HG03108 (cell line): ENCODE measurements around the gene NPAS3.

Source experiments
- ATAC-seq: cut with Tn5 transposase; IDR thresholded peaks from one replicate; pipeline ENCODE4 v1.9.1; 2021; ENCODE audit warnings: moderate library complexity; ENCODE audit not compliant: unreplicated experiment

Gene NPAS3

DNA sequence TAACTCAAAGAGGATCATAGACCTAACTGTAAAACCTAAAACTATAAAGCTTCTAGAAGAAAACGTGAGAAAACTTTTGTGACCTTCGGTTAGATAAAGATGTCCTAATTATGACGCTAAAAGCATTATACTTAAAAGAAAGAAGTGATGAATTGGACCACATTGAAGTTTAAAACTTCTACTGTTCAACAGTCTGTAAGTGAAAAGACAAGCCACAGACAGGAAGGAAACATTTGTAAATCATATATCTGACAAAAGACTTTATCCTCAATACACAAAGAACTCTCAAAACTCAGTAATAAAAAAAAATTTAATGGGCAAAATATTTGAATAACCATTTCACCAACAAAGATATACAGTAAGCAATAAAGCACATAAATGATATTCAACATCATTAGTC is 667.9 kb downstream of the NPAS3 start:
- ATAC-seq = no peak

DNA sequence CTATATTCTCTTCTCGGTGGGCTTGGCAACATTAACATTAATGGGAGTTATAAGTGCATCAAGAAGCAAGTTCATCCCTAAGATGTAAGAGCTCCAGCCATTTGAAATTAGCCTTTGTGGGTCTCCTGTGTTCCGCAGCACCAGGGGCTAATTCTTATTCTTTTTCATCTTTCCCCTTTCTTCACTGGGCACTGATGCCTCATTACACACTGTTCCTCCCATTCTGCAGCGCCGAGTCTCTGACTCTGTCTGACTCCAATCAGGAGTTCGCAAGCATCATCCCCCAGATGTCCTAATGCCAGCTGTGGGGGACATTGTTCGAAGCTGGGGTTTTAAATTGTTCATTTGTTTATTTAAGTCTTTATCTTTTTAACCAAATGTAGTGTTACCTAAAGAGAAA is 670.9 kb downstream of the NPAS3 start:
- no peak for ATAC-seq

DNA sequence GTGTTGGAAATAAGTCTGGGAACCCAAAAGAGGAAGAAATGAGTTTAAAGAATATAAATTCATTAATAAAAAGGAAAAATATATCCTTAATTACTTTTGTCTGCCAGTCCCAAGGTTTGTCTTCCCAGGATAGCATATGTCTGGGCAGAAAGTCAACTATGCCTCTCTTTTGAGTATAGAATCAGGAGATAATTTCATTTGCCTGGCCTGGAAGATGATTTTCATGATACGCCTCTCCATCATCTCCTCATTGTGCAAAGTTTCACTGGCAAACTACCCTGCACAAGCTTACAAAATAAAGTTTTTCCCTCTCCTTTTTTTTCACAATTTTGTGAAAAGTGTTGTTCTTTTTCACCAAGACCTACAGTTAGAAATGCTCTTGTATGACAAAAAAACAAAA is 671.4 kb downstream of the NPAS3 start:
- no peak for ATAC-seq

DNA sequence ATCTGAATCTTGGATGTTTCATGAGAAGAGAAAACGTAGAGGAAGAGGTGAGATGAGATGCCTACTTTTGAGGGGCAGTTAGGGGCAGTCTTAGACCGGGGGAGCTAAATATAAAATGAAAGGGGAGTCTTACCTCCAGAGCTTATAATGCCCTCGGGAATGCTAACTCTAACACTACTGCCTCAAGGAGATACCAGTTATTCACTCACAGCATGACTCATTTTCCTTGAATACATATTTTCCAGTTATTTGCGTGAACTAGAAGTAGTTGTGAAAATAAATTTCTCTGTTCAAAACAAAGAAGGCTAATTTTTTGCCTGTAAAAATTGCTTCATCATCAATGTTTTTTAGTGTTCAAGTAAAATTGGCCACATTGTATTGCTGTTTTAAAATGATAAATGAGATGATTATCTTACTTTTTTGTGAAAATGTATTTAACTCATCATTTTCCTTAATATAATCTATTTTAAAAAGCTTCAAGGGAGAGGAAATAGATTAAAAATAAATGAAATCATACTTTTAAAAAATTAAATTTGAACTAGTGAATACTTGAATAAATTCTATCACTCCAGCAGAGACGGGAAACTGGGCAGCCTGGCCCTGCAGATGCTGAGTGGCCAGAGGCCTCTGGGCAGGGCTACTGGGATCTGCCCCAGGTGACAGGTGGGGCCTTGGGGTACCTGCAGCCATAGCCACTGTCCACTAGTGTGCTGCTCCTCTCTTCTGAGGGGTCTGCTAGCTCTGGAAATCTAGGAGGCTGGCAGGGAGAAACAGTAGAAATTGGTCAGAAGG is 672.9 kb downstream of the NPAS3 start:
- no peak for ATAC-seq

DNA sequence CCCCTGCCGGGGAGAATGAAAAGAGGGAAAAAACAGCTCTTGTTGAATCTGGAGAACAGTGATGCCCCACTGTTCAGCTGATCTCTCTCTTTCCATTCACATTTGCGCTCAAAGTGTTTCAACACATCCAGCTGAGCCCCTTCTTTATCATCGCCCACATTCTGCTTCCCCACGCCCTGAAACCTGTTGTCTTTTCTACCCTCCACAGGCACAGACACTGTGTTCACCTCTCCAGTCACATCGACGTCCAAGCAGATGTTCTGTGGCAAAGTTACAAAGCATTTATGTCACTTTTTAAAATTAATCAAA is 673.5 kb downstream of the NPAS3 start:
- ATAC-seq = no peak

DNA sequence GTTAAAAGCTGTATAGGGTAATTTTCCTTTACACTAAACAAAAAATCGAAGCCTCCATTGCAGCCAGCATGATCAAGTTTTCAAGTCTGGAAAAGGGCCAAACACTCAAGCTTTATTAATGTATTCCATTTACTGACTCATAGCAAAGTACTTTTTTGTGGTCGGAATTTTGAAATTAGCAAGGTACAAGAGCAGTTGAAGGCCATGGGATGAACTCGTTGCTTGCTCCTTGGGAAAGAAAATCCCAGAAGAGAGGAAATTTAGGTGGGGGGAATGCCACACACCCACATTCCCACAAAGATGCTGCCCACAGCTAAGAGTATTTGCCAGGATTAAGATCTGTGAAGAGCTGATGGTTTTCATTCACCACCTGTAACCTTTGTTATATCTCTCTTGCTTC is 678.5 kb downstream of the NPAS3 start:
- ATAC-seq = no peak

DNA sequence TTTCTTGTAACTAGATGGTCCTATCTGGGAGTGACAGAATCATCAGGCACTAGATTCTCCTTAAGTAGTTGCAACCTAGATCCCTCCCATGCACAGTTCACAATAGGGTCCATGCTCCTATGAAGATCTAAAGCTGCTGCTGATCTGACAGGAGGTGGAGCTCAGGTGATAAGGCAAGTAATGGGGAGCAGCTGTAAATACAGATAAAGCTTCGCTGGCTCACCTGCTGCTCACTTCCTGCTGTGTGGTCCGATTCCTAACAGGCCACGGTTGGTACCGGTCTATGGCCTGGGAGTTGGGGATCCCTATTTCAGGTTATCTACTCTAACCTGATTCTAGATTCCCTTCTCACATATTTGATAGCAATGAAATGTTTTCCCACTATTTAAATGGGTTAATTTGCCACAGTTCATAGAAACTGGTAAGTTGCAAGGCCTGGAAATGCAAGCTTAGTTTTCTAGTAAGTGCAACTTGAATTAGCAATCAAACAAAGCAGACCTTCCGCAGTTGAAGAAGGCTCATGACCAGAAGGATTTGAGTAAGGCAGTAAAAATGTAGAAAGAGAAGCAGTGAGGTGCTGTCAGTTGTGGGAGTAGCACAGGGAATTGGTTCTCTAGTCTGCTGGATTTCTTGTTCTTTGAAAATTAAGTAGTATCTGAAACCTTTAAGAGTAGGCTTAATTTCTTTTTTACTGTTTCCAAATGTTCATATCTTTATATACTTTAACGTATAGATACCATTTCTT is 679.9 kb downstream of the NPAS3 start:
- ATAC-seq = no peak

DNA sequence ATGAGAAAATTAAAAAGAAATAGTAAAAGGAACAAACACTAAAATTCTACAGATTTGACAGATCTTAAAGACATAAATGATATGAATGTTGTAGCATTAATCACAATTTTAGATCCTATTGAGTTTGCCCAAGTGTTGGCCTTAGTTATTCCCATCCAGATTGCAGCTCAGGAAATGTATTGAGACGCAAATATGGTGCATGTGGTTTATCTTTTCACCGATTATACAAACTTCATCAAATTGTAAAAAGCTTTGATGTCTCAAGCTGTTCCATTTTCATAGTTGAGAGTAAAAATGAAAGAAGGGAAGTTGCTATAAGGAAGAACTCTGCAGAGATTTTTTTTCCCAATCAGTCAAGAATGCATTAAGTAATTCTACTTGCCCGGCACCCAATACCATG is 683.8 kb downstream of the NPAS3 start:
- no peak for ATAC-seq

DNA sequence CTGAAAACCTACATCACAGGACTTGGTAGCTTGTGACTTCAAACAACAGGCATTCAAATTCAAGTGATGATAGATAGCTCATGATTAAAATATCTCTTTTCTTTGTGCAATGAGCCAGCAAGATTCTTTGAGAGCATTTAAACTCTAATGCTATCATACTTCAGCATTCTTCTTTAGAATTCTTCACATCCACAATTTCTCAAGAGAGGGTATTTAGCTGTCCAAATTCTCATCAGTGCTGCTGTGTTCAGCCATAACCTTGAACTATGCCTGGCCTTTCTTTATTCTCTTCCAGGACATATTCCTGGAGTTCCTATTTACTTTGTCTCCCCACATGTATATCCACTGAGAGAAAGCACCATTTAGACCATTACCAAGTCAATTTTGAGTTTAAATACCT is 691.1 kb downstream of the NPAS3 start:
- ATAC-seq = no peak

DNA sequence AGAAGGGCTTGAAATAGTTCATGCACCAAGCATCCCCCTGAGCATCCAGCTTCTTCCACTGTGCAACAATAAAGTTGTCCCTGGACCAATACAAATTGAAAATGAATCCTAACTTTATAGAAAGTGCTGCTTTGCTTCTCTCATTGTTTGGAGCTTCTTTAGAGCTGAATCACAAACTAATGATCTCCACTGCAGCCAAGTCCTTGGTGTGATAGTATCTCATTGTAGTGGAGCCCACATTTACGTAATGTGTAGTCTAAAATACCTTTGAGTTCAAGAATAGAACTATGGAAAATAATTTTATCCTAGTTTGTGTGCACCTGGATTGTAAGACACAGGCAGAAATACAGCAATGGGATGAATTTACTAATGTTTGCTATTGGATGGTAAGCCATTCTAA is 692.3 kb downstream of the NPAS3 start:
- ATAC-seq = no peak

DNA sequence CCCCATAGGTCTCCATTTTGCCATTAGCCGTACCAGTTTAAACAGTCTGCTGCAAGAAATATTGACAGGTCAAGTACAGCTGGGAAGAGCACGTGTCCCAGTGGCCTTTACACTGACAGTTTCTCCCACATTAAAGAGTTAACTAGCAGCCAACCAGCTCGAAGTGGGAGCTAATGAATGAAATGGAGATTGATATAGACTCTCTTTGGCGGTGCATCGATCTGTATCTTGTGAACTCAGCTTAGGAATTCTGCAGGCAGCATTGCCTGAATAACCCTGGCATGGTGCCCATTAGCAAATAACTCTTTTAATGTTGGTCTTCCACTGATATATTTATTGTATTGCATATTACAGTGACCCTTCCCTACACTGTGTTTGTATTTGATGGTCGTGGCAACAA is 692.8 kb downstream of the NPAS3 start:
- no peak for ATAC-seq

DNA sequence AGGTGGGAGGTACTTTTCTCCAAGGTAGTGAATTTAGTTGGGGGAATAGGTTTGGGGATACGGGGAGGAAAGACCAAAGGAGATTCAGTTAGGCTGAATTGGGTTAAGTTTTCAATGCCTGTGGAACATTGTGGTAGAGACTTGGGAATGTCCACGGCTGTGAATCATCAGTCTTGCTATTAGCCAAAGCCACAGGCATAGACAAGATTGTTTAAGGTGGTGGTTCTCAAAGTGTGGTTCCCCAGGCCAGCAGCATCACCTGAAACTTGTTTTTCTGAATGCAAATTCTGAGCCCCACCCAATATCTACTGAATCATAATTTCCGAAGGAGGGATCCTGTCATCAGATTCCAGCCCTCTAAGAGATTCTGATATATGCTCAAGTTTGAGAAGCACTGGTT is 696.0 kb downstream of the NPAS3 start:
- no peak for ATAC-seq

DNA sequence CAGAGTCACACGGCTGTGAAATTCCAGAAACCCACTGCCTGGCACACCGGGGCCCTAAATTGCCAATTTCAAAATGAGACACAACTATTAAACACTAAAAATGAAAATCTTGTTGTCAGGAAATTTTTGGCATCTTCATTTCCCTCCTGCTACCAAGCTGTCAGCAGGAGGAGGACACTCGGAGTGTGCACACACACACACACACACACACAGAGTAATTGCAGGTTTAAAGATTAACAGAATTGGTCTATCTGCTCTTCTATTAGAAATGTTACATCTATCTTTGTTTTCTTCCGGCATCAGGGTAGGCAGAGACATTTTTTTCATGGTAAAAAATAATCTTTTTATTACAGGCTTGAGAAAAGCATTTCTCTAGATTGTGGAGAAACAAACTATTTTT is 698.0 kb downstream of the NPAS3 start:
- ATAC-seq = no peak

DNA sequence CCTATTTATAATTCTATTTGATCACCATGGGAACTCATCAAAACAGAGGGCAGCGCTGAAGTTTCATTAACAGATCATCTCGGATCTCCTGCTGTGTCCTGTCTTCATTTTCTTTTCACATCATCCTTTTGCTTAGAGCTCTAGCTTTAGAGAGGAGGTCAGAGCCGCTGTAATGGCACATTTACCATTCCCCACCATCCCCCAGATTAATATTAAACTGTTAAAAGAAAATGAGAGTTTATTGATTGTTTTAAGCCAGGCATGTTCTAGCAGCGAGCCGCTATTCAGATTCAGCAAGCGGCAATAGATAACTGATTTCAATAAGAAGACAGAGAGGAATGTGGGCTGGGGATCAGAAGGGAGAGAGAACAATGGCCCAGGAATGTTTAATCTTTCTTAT is 703.4 kb downstream of the NPAS3 start:
- ATAC-seq = no peak

DNA sequence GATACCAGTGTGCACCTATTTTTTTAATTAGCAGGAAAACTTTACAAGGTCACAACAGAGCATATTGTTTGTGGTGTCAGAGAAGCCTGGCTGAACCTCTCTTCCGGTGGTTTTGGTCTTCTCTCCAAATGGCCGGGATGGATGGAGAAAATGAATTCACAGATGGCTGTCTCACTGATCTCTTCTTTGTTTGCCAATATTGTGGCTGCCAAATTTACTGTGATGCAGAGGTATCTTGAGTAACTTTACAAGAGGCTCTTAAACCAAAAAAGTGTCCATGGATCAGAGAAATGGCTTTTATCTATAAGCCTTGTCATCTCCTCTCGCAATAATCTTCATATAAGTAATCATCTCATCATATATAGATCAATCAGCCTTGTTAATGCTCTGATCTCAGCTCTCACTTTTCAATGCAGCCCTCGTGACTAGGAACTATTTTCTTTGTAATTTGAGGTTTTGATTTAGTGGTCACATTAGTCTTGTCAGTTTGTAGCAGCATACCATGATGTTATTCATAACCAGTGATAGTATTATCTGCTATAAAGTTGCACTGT is 704.1 kb downstream of the NPAS3 start:
- no peak for ATAC-seq

DNA sequence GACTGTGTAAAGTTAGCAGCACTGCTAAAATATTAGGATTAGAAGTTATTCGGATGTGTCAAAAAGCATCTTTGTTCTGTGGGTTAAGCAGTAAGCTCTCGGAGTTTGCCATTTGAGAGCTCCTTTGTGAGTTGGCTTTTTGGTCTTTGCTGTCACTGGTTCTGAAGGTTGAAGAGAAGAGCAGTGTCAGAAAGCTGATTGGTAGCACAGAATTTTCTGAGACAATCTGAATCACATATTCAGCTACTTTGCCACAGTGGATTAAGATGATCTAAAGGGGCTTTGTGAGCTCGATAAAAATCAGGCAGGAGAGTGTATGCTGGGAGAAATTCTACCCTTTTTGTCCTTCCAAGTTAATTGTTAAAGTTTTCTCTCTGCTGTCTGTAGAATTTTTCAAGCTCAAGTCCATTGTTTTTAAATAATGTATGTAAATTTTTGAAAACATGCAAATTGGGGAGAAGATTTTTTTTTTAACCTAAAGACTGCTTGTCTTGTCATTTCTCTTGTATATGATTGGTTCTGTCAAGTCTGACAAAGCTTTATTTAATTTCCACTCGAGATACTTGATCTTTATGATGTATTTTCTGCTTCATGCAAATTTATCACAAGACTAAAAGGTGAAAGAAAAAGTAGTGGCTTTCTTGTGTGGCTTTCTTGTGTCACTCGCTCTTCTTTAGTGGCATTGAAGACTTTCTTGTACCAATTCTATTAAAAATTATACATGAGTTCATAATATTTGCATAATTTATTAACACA is 704.9 kb downstream of the NPAS3 start:
- ATAC-seq = no peak

DNA sequence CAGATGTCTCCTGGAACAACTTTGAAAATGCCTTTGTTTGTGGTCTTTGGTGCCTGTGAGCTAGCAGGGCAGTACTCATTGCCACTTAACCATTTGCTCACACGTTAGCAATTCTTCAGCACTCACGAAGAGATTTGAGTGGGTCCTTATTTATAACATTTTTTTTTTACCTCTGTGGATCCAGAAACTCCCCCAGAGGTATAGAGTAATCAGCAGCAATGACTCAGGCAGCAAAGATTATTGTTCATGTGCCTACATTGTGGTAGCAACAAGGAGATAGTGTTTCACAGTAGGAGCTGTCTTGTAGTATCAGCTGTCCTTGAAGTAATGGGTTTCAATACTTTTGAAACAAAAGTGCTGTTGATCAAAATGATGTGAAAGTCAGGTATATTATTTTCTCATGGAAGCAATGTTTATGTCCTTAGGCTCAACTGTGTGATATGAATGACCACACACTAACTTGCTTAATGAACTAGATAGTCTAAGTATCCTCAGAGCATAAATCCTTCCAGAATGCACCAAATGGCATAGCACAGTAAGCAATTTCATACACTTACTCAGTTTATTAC is 708.1 kb downstream of the NPAS3 start:
- ATAC-seq = no peak

DNA sequence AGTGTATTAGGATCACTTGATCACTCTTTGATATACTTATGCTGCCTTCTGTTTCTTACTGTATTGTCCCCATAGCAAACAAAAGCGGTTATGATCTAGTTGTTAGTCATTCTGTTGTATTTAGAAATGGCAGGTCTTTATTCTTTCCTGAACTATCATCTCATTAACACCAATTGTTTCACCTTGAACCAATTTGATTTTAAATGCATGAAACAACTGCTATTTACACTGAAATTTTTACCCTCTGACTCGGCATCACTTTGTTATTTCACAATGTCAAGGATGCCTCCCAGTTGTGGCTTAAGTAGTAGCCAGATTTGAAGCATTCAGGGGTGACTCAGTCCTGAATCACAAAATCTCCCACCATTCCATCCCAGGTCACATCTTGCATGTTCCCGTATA is 708.7 kb downstream of the NPAS3 start:
- no peak for ATAC-seq

DNA sequence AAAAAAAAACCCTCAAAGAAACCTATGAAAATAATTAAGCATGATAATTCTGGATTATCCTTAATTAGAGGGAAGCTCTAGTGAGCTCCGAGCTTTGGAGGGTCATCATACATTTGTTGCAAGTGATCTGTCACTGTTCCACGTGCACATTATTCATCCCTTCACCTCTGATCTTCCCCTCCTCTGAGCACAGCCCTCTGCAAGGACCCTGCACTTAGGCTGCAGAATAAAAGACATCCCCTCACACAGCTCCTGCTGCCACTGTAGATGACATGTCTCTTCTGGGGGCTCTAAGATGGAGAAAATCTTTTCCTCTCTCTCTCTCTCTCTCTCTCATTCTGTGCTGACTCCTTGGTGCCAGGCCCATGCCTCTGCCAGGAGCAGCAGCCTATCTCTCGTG is 711.8 kb downstream of the NPAS3 start:
- no peak for ATAC-seq

DNA sequence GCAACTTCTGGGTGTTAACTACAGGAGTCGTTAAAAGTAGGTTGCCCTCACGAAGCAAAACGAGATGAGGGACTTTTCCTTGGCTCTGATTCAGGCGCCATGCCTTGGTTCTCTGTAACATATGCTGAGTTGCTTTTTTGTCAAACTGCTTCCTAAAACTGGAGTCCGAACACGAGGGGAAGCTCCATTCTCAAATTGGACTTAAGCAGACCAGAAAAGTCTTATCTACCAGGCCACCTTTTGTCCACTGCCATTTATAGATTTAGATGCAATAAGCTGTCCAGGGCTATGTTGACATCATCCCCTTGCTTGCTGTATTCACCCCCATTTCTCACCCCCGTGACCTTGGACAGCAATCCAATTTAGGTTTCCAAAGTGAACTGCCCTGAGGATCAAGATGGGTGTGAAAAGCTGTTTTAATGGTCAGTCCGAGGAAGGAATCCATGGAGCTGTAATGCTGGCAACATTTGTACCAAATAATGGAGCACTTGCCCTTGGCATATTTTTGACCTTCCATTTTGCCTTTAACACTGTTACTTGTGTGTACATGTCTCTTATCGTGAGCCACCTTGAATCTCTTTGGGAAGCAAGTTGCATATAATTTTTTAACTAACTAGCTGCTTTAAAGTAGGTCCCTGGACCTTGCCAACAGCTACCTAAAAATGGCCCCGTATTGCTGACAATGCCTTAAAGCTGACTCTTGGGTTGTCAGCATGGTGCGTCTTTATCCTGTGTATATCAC is 714.1 kb downstream of the NPAS3 start:
- ATAC-seq = no peak

DNA sequence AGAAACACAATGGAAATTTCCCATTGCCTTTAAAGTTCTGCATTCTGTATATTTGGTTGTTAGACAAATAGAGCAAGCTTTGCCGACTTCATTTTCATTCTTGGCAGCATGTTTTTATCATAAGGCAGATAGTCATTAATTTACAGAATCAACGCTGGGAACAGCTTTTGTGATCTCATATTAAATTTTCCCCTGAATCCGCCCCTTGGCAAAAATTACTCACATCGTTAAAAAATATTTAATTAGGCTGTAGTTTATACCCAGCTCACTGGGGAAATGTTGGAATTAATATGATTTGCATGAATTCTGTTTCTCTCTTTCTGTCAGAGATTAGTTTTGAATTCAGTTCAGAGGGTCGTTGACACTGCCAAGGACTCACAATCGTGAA is 714.6 kb downstream of the NPAS3 start:
- no peak for ATAC-seq
